ENCODE data around the gene GP5. TPM values are rescaled to one million over a fixed set of nuclear protein-coding genes. Genes with fewer than 3 reads are reported as not detected.
A peak's percentile ranks its signal among the peaks of the same experiment; 100 is the strongest.

The GP5 gene
- polyA plus RNA-seq, 1 of the 3 experiments (the other 2 are of a cell fraction), result 0.13 TPM

DNA sequence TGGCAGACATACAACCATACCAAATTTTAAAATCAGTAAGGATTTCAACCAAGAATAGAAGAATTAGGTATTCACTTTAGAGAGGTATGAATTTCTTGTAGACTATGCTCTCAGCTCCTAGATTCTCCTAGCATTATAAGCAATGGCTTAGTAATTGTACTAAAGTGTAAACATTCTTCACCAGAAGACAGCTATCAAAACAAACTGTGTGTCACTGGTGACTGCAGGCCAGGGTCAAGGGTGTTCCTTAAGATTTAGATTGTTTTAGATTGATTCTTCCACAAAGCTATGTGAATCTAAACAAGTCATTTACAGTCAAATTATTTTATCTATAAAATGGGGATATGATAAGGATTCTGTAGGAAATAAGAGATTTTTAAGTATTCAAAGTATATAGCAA, 23.1 kb upstream of the GP5 start (continued):
- TF ChIP-seq EP300 (IDR thresholded peaks at IDR 0.05; ENCODE audit: borderline replicate concordance in 1 of 2, low read depth in 1 of 2, low read length in 1 of 2) (no peak), SIN3A (IDR thresholded peaks at IDR 0.05; ENCODE audit: borderline replicate concordance, low read depth, low read length) (no peak)
- TF ChIP-seq, protein P1, sequence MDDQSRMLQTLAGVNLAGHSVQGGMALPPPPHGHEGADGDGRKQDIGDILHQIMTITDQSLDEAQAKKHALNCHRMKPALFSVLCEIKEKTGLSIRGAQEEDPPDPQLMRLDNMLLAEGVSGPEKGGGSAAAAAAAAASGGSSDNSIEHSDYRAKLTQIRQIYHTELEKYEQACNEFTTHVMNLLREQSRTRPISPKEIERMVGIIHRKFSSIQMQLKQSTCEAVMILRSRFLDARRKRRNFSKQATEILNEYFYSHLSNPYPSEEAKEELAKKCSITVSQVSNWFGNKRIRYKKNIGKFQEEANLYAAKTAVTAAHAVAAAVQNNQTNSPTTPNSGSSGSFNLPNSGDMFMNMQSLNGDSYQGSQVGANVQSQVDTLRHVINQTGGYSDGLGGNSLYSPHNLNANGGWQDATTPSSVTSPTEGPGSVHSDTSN (IDR thresholded peaks at IDR 0.05), result no peak
- TF ChIP-seq, protein P2, sequence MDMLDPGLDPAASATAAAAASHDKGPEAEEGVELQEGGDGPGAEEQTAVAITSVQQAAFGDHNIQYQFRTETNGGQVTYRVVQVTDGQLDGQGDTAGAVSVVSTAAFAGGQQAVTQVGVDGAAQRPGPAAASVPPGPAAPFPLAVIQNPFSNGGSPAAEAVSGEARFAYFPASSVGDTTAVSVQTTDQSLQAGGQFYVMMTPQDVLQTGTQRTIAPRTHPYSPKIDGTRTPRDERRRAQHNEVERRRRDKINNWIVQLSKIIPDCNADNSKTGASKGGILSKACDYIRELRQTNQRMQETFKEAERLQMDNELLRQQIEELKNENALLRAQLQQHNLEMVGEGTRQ (IDR thresholded peaks at IDR 0.05; ENCODE audit: borderline replicate concordance, low read depth, low read length), result no peak
- TF ChIP-seq, protein P3, sequence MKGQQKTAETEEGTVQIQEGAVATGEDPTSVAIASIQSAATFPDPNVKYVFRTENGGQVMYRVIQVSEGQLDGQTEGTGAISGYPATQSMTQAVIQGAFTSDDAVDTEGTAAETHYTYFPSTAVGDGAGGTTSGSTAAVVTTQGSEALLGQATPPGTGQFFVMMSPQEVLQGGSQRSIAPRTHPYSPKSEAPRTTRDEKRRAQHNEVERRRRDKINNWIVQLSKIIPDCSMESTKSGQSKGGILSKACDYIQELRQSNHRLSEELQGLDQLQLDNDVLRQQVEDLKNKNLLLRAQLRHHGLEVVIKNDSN (IDR thresholded peaks at IDR 0.05; ENCODE audit: borderline replicate concordance, low read depth), result no peak

DNA sequence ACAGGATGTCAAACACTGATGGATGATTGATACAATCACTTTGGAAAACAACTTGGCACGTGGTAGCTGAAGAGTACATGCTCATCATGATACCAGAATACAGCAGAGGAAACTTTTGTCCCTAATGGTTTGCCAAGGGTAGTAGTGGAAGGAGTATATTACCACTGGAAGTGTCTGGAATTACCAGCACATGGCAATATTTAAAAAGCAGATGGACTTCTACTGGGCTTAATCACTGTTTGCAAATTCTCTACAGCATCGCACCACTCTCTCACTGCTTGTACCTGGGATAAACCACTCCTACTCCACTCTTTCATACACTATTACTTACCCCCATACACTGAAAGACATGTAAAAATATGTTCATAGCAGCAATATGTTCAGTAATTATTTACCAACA, 19.6 kb upstream of the GP5 start:
- Histone ChIP-seq H2AFZ (ENCODE audit: low read depth) (no peak overlapping the region), H3K4me2 (no peak overlapping the region), H3K79me2 (ENCODE audit: insufficient read depth) (peaks cover 60% of the 10 kb centered on the region; the same call in 1 of the 2 replicates), H3K27ac (ENCODE audit: low read depth in 2 of 2, low read length in 1 of 2) (no peak overlapping the region), H3K9me3 (no peaks in the 10 kb centered on the region), H3K4me3 (ENCODE audit: low read depth in 2 of 2, low read length in 1 of 2) (no peak overlapping the region), H3K4me1 (ENCODE audit: control insufficient read depth in 1 of 2, insufficient read depth in 2 of 2, low read depth in 1 of 2, low read length in 1 of 2) (no peaks in the 10 kb centered on the region; a peak in 2 of 4 replicates), H3K9ac (no peak overlapping the region), H3K9me2 (no peaks in the 10 kb centered on the region), H3K27me3 (ENCODE audit: insufficient read depth) (no peaks in the 10 kb centered on the region), H3F3A (replicated peaks; ENCODE audit: insufficient read depth) (peaks cover 40% of the 10 kb centered on the region), H3K36me3 (replicated peaks in 1 of 2; ENCODE audit: control insufficient read depth in 1 of 2, insufficient read depth in 2 of 2, low read length in 1 of 2) (peaks cover 50 to 85% of the 10 kb centered on the region in 2 experiments), H4K20me1 (ENCODE audit: insufficient read depth) (peaks cover 5% of the 10 kb centered on the region; the same call in 1 of the 2 replicates)
- TF ChIP-seq SIN3A (IDR thresholded peaks at IDR 0.05; ENCODE audit: borderline replicate concordance, low read depth, low read length), result no peak
- TF ChIP-seq, protein P1 (IDR thresholded peaks at IDR 0.05), result no peak
- no peak for TF ChIP-seq EP300 (IDR thresholded peaks at IDR 0.05; ENCODE audit: borderline replicate concordance in 1 of 2, low read depth in 1 of 2, low read length in 1 of 2)
- no peak for TF ChIP-seq TCF12 (IDR thresholded peaks at IDR 0.05)
- no peak for TF ChIP-seq EZH2phosphoT487 (IDR thresholded peaks at IDR 0.05; ENCODE audit: borderline replicate concordance, low read depth)
- POLR2A ChIA-PET, result no interaction called here
- DNase-seq, result no peak
- CTCF ChIA-PET, result no interaction called here
- WGBS (ENCODE audit: low lambda C conversion rate), result 100% methylated on average over 2 of the region's 2 CpGs

DNA sequence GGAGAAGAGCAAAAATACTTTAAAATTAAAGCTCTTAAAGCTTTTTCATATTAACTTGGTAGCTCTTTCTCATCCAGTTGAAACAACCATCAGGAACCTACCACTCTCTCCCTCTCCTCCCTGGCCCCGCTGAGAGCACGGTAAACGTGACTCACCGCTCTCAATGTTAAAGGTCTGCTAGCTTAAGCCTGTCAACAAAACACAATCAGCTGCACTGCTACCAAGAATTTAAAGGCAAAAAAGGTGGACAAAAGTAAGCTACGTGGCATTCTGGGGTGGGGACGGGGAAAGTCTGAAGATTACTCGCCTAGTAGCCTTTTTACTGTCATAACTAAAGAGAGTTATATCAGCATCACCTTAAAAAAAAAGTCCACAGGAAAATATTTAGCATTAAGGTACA, 8.4 kb upstream of the GP5 start:
- no peaks in the 10 kb centered on the region for H3K4me1 ChIP-seq (ENCODE audit: control insufficient read depth in 1 of 2, insufficient read depth in 2 of 2, low read depth in 1 of 2, low read length in 1 of 2)
- H2AFZ ChIP-seq (ENCODE audit: low read depth), result no peak overlapping the region
- no peak for DNase-seq
- POLR2A ChIA-PET, result interaction anchor here (0.8 kb wide), 1 partner anchor 73 kb away, joined by 6 read pairs; no protein-coding TSS in a partner anchor
- CTCF ChIA-PET, result interaction anchor here (0.6 to 11.2 kb wide), 7 partner anchors 13 to 70 kb away, joined by 3 to 326 read pairs (median 3); partner anchors contain the start of gene CPN2
- peaks cover 6% of the 10 kb centered on the region; the same call in 1 of the 2 replicates for H4K20me1 ChIP-seq (ENCODE audit: insufficient read depth)
- H3K9me2 ChIP-seq, result no peaks in the 10 kb centered on the region
- peaks cover 63 to 77% of the 10 kb centered on the region in 2 experiments for H3K36me3 ChIP-seq (replicated peaks in 1 of 2; ENCODE audit: control insufficient read depth in 1 of 2, insufficient read depth in 2 of 2, low read length in 1 of 2)
- no peaks in the 10 kb centered on the region for H3K9me3 ChIP-seq
- H3K9ac ChIP-seq, result no peak overlapping the region
- 77% methylated on average over 7 of the region's 7 CpGs for WGBS (ENCODE audit: low lambda C conversion rate)
- H3K4me2 ChIP-seq, result no peak overlapping the region
- no peaks in the 10 kb centered on the region for H3K27me3 ChIP-seq (ENCODE audit: insufficient read depth)
- H3K27ac ChIP-seq (ENCODE audit: low read depth in 2 of 2, low read length in 1 of 2), result 0 out of 4 replicates have a peak overlapping the region, but pooled peaks of 1 of the 2 experiments have one; percentile 12
- peaks cover 3% of the 10 kb centered on the region; the same call in 1 of the 2 replicates for H3K79me2 ChIP-seq (ENCODE audit: insufficient read depth)
- peaks cover 58% of the 10 kb centered on the region for H3F3A ChIP-seq (replicated peaks; ENCODE audit: insufficient read depth)
- H3K4me3 ChIP-seq (ENCODE audit: low read depth in 2 of 2, low read length in 1 of 2), result no peak overlapping the region
- TF ChIP-seq MXI1 (IDR thresholded peaks at IDR 0.05; ENCODE audit: low read depth, low read length) (no peak), RAD21 (IDR thresholded peaks at IDR 0.05; ENCODE audit: low read length) (no peak), MEF2A (IDR thresholded peaks at IDR 0.05; ENCODE audit: borderline replicate concordance, low read depth) (no peak), NFIC (IDR thresholded peaks at IDR 0.05; ENCODE audit: borderline replicate concordance) (no peak), TCF12 (IDR thresholded peaks at IDR 0.05) (no peak), JUND (IDR thresholded peaks at IDR 0.05) (no peak), SMC3 (IDR thresholded peaks at IDR 0.05; ENCODE audit: low read depth, low read length) (no peak), POLR2AphosphoS5 (IDR thresholded peaks at IDR 0.05; ENCODE audit: low read depth, low read length) (no peak), RXRA (IDR thresholded peaks at IDR 0.05; ENCODE audit: borderline replicate concordance, low read depth) (no peak), EZH2phosphoT487 (IDR thresholded peaks at IDR 0.05; ENCODE audit: borderline replicate concordance, low read depth) (no peak)
- TF ChIP-seq, protein P1 (IDR thresholded peaks at IDR 0.05), result no peak
- TF ChIP-seq, protein P4, sequence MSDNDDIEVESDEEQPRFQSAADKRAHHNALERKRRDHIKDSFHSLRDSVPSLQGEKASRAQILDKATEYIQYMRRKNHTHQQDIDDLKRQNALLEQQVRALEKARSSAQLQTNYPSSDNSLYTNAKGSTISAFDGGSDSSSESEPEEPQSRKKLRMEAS (IDR thresholded peaks at IDR 0.05; ENCODE audit: low read depth), result no peak
- TF ChIP-seq, protein P5, sequence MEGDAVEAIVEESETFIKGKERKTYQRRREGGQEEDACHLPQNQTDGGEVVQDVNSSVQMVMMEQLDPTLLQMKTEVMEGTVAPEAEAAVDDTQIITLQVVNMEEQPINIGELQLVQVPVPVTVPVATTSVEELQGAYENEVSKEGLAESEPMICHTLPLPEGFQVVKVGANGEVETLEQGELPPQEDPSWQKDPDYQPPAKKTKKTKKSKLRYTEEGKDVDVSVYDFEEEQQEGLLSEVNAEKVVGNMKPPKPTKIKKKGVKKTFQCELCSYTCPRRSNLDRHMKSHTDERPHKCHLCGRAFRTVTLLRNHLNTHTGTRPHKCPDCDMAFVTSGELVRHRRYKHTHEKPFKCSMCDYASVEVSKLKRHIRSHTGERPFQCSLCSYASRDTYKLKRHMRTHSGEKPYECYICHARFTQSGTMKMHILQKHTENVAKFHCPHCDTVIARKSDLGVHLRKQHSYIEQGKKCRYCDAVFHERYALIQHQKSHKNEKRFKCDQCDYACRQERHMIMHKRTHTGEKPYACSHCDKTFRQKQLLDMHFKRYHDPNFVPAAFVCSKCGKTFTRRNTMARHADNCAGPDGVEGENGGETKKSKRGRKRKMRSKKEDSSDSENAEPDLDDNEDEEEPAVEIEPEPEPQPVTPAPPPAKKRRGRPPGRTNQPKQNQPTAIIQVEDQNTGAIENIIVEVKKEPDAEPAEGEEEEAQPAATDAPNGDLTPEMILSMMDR (IDR thresholded peaks at IDR 0.05), result no peak
